Measurements from ENCODE around the gene RCSD1. TPM values are rescaled to one million over a fixed set of nuclear protein-coding genes. Genes with fewer than 3 reads are reported as not detected.

The RCSD1 gene
- total RNA-seq, 1 donor from 2014 or later = 39.5 TPM

DNA sequence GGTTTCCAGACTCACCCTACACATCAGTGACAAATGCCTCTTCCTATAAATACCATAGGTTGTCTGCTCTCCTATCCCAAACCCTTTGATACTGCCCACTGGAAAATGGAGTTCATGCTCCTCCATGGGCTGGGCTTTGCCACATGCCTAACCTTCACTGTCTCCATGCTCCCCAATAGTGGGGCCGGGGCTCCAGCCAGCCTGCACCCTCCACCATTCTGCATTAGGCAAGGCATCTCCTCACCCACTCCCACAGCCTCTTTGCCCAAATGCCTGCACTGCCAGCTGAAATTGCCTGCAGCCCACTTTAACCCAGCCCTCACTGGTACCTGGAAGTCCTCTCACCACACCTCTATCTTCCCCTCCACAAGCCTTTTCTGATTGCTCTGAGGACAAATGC lies 73.5 kb downstream of the RCSD1 start:
- TF ChIP-seq, protein P1, sequence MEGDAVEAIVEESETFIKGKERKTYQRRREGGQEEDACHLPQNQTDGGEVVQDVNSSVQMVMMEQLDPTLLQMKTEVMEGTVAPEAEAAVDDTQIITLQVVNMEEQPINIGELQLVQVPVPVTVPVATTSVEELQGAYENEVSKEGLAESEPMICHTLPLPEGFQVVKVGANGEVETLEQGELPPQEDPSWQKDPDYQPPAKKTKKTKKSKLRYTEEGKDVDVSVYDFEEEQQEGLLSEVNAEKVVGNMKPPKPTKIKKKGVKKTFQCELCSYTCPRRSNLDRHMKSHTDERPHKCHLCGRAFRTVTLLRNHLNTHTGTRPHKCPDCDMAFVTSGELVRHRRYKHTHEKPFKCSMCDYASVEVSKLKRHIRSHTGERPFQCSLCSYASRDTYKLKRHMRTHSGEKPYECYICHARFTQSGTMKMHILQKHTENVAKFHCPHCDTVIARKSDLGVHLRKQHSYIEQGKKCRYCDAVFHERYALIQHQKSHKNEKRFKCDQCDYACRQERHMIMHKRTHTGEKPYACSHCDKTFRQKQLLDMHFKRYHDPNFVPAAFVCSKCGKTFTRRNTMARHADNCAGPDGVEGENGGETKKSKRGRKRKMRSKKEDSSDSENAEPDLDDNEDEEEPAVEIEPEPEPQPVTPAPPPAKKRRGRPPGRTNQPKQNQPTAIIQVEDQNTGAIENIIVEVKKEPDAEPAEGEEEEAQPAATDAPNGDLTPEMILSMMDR (IDR thresholded peaks at IDR 0.05; ENCODE audit: unreplicated experiment) = no peak
- H3K4me3 Mint-ChIP-seq (ENCODE audit: unreplicated experiment) = no peak overlapping the region
- no peak for DNase-seq (ENCODE audit: low spot score)
- H3K27me3 Mint-ChIP-seq (ENCODE audit: unreplicated experiment) = peaks cover 2% of the 10 kb centered on the region
- peaks cover 36% of the 10 kb centered on the region for H3K4me1 Mint-ChIP-seq (ENCODE audit: unreplicated experiment)
- peak overlapping the region; percentile 10 for H3K27ac Mint-ChIP-seq (ENCODE audit: unreplicated experiment)
- no peaks in the 10 kb centered on the region for H3K9me3 Mint-ChIP-seq (ENCODE audit: unreplicated experiment)
- H3K36me3 Mint-ChIP-seq (ENCODE audit: low read depth, unreplicated experiment) = peaks cover 33% of the 10 kb centered on the region

DNA sequence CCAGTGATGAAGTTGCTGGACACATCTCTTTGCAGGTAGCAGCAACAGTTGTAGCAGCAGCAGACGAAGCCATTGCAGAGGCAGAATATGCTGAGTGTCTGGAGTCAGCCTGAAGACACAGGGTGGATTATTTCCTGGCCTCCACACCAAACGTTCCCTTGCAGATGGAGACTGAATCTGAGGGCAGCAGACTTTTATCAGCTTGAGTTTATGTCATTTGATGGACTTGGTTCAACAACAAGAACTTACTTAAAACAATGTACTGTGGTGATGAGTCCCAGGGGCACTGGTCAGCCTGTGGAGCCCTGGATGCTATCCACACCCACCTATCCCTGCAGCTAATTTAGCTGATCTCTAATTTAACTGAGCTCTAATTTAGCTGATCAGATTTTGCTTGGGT lies 74.7 kb downstream of the RCSD1 start:
- Mint-ChIP-seq H3K27ac (ENCODE audit: unreplicated experiment) (no peak overlapping the region), H3K9me3 (ENCODE audit: unreplicated experiment) (no peaks in the 10 kb centered on the region), H3K4me1 (ENCODE audit: unreplicated experiment) (peaks cover 43% of the 10 kb centered on the region), H3K4me3 (ENCODE audit: unreplicated experiment) (no peak overlapping the region), H3K36me3 (ENCODE audit: low read depth, unreplicated experiment) (peaks cover 23% of the 10 kb centered on the region), H3K27me3 (ENCODE audit: unreplicated experiment) (peaks cover 7% of the 10 kb centered on the region)
- TF ChIP-seq, protein P1 (IDR thresholded peaks at IDR 0.05; ENCODE audit: unreplicated experiment) = no peak
- DNase-seq (ENCODE audit: low spot score) = no peak

DNA sequence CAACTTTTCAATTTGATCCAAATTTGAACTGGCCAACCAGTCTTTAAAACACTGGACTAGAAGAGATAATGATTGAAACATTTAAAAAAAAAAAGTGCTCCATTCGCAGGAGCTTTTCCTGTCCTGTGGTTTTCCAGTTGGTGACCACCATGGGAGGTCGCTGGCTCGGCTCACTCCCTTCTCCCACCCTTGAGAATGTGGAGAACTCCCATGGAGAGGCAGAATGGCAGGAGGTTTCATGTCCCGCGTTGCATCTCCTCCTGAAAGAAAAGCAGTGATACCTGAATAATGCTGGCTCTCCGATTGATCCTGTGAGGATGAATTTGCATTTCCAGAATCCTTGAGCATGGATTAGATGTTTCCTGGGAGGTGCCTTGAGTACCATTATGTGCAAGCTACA lies 75.2 kb downstream of the RCSD1 start:
- no peaks in the 10 kb centered on the region for H3K9me3 Mint-ChIP-seq (ENCODE audit: unreplicated experiment)
- DNase-seq (ENCODE audit: low spot score) = no peak
- TF ChIP-seq, protein P1 (IDR thresholded peaks at IDR 0.05; ENCODE audit: unreplicated experiment) = no peak
- no peak overlapping the region for H3K4me3 Mint-ChIP-seq (ENCODE audit: unreplicated experiment)
- peaks cover 18% of the 10 kb centered on the region for H3K36me3 Mint-ChIP-seq (ENCODE audit: low read depth, unreplicated experiment)
- H3K4me1 Mint-ChIP-seq (ENCODE audit: unreplicated experiment) = peaks cover 45% of the 10 kb centered on the region
- H3K27me3 Mint-ChIP-seq (ENCODE audit: unreplicated experiment) = peaks cover 7% of the 10 kb centered on the region
- no peak overlapping the region for H3K27ac Mint-ChIP-seq (ENCODE audit: unreplicated experiment)

- Mint-ChIP-seq H3K27me3 (ENCODE audit: unreplicated experiment) (peaks cover 7% of the 10 kb centered on the region), H3K4me3 (ENCODE audit: unreplicated experiment) (no peak overlapping the region), H3K27ac (ENCODE audit: unreplicated experiment) (no peak overlapping the region), H3K36me3 (ENCODE audit: low read depth, unreplicated experiment) (peaks cover 18% of the 10 kb centered on the region), H3K4me1 (ENCODE audit: unreplicated experiment) (peaks cover 47% of the 10 kb centered on the region), H3K9me3 (ENCODE audit: unreplicated experiment) (no peaks in the 10 kb centered on the region)
- no peak for DNase-seq (ENCODE audit: low spot score)
- TF ChIP-seq, protein P1 (IDR thresholded peaks at IDR 0.05; ENCODE audit: unreplicated experiment) = no peak
These were observed 76.3 kb downstream of the RCSD1 start for GRCh38 chr1:167706363-167706762.

GRCh38 chr1:167706931-167707877 lies 77.2 kb downstream of the RCSD1 start:
- Mint-ChIP-seq H3K27ac (ENCODE audit: unreplicated experiment) (peak overlapping the region; percentile 54), H3K27me3 (ENCODE audit: unreplicated experiment) (peaks cover 7% of the 10 kb centered on the region)

More at GRCh38 chr1:167706931-167707877, 77.2 kb downstream of the RCSD1 start:
- peaks cover 18% of the 10 kb centered on the region for H3K36me3 Mint-ChIP-seq (ENCODE audit: low read depth, unreplicated experiment)
- H3K9me3 Mint-ChIP-seq (ENCODE audit: unreplicated experiment) = no peaks in the 10 kb centered on the region
- H3K4me1 Mint-ChIP-seq (ENCODE audit: unreplicated experiment) = peaks cover 47% of the 10 kb centered on the region
- TF ChIP-seq, protein P1 (IDR thresholded peaks at IDR 0.05; ENCODE audit: unreplicated experiment) = no peak
- DNase-seq (ENCODE audit: low spot score) = no peak
- H3K4me3 Mint-ChIP-seq (ENCODE audit: unreplicated experiment) = peak overlapping the region; percentile 6

All from endothelial cell (in vitro differentiated cells).